H9 (cell line): Measurements from ENCODE around the gene BTG4. TPM values are rescaled to one million over a fixed set of nuclear protein-coding genes. Genes with fewer than 3 reads are reported as not detected.

Source experiments
- DNase-seq: peaks from one replicate; pipeline ENCODE4 v3.0.0-alpha.2; 2017
- H2AFZ ChIP-seq: one replicate; pipeline ENCODE4 v1.6.1; 2013; ENCODE audit warnings: mild to moderate bottlenecking, low read length, control low read depth, moderate library complexity
- H2AK5ac ChIP-seq: 2 replicates; pipeline ENCODE4 v1.6.1; 2013; ENCODE audit warnings: low read length, control low read depth, mixed read lengths; ENCODE audit not compliant: insufficient read length
- H2BK120ac ChIP-seq: one replicate; pipeline ENCODE4 v1.6.1; 2013; ENCODE audit warnings: low read depth, mild to moderate bottlenecking, low read length, control low read depth, inconsistent platforms; ENCODE audit not compliant: poor library complexity, severe bottlenecking
- H2BK12ac ChIP-seq: 2 replicates; pipeline ENCODE4 v1.6.1; 2013; ENCODE audit warnings: low read length, control low read depth, mixed read lengths, low read depth; ENCODE audit not compliant: insufficient read length
- H2BK15ac ChIP-seq: 2 replicates; pipeline ENCODE4 v1.6.1; 2013; ENCODE audit warnings: low read depth, low read length, control low read depth
- H2BK20ac ChIP-seq: one replicate; pipeline ENCODE4 v1.6.1; 2013; ENCODE audit warnings: low read depth, mild to moderate bottlenecking, low read length, control low read depth, inconsistent platforms; ENCODE audit not compliant: poor library complexity, severe bottlenecking
- H2BK5ac ChIP-seq: 2 replicates; pipeline ENCODE4 v1.6.1; 2013; ENCODE audit warnings: low read length, control low read depth, mixed read lengths; ENCODE audit not compliant: insufficient read length
- H3K14ac ChIP-seq: 2 replicates; pipeline ENCODE4 v1.6.1; 2013; ENCODE audit warnings: low read length, control low read depth; ENCODE audit not compliant: insufficient read depth
- H3K18ac ChIP-seq: 2 replicates; pipeline ENCODE4 v1.6.1; 2013; ENCODE audit warnings: low read depth, mild to moderate bottlenecking, mixed read lengths, low read length, control low read depth; ENCODE audit not compliant: insufficient read length
- H3K23ac ChIP-seq: 2 replicates; pipeline ENCODE4 v1.6.1; 2013; ENCODE audit warnings: low read length, control low read depth, mixed read lengths, low read depth; ENCODE audit not compliant: insufficient read length
- H3K23me2 ChIP-seq: 2 replicates; pipeline ENCODE4 v1.6.1; 2013; ENCODE audit warnings: low read depth, mild to moderate bottlenecking, mixed read lengths, low read length, control low read depth; ENCODE audit not compliant: insufficient read length, poor library complexity, severe bottlenecking
- H3K27ac ChIP-seq: 2 replicates; pipeline ENCODE4 v1.5.1; 2013; ENCODE audit warnings: low read length, control low read depth, mixed read lengths, low read depth; ENCODE audit not compliant: insufficient read length
- H3K27me3 ChIP-seq: 2 replicates; pipeline ENCODE4 v1.6.1; 2013; ENCODE audit warnings: low read length, control low read depth, inconsistent platforms; ENCODE audit not compliant: insufficient read depth
- H3K4ac ChIP-seq: 2 replicates; pipeline ENCODE4 v1.6.1; 2013; ENCODE audit warnings: low read depth, mild to moderate bottlenecking, control low read depth, inconsistent platforms, low read length, moderate library complexity
- H3K4me1 ChIP-seq: 2 replicates; pipeline ENCODE4 v1.6.1; 2013; ENCODE audit warnings: low read length, control low read depth, inconsistent platforms; ENCODE audit not compliant: insufficient read depth
- H3K4me2 ChIP-seq: 2 replicates; pipeline ENCODE4 v1.6.1; 2013; ENCODE audit warnings: low read length, control low read depth, mixed read lengths; ENCODE audit not compliant: insufficient read length, insufficient read depth
- H3K56ac ChIP-seq: 2 replicates; pipeline ENCODE4 v1.6.1; 2013; ENCODE audit warnings: low read depth, mild to moderate bottlenecking, mixed read lengths, low read length, control low read depth; ENCODE audit not compliant: insufficient read length
- H3K79me1 ChIP-seq: 2 replicates; pipeline ENCODE4 v1.6.1; 2013; ENCODE audit warnings: low read depth, mild to moderate bottlenecking, moderate library complexity, low read length, control low read depth, inconsistent platforms; ENCODE audit not compliant: insufficient read depth, poor library complexity, severe bottlenecking
- H3K79me2 ChIP-seq: 2 replicates; pipeline ENCODE4 v1.6.1; 2013; ENCODE audit warnings: low read length, control low read depth, inconsistent platforms; ENCODE audit not compliant: insufficient read depth
- H3K9ac ChIP-seq: 2 replicates; pipeline ENCODE4 v1.6.1; 2013; ENCODE audit warnings: low read length, control low read depth, mixed read lengths; ENCODE audit not compliant: insufficient read length; ENCODE audit errors: extremely low read depth
- H3K9me3 ChIP-seq: one replicate; pipeline ENCODE4 v1.6.1; 2013; ENCODE audit warnings: low read depth, low read length, inconsistent platforms; ENCODE audit not compliant: control insufficient read depth
- H3T11ph ChIP-seq: one replicate; pipeline ENCODE4 v1.6.1; 2013; ENCODE audit warnings: mild to moderate bottlenecking, low read length, control low read depth, inconsistent platforms
- H4K20me1 ChIP-seq: one replicate; pipeline ENCODE4 v1.6.1; 2013; ENCODE audit not compliant: control insufficient read depth, insufficient read length, insufficient read depth
- H4K5ac ChIP-seq: 2 replicates; pipeline ENCODE4 v1.6.1; 2013; ENCODE audit warnings: low read depth, mild to moderate bottlenecking, mixed read lengths, low read length, control low read depth; ENCODE audit not compliant: insufficient read length
- H4K8ac ChIP-seq: replicated peaks from 2 replicates; pipeline ENCODE4 v1.6.1; 2013; ENCODE audit warnings: low read length, control low read depth, mixed read lengths, low read depth; ENCODE audit not compliant: insufficient read length
- H4K91ac ChIP-seq: 2 replicates; pipeline ENCODE4 v1.6.1; 2013; ENCODE audit warnings: low read depth, mild to moderate bottlenecking, moderate library complexity, mixed read lengths, low read length, control low read depth; ENCODE audit not compliant: insufficient read length
- H3K27ac Mint-ChIP-seq, 3 experiments: 2 replicates in 2 of 3; 3 replicates in 1 of 3; pipeline ENCODE4 v1.8.0; 2020 to 2021; ENCODE audit warnings: mixed read lengths in 3 of 3, mild to moderate bottlenecking in 1 of 3, moderate library complexity in 1 of 3
- H3K27me3 Mint-ChIP-seq: 2 replicates; pipeline ENCODE4 v1.8.0; 2021; ENCODE audit warnings: low read depth, mild to moderate bottlenecking, moderate library complexity, mixed read lengths
- H3K36me3 Mint-ChIP-seq, 3 experiments: 2 replicates in 2 of 3; 3 replicates in 1 of 3; pipeline ENCODE4 v1.8.0; 2020 to 2021; ENCODE audit warnings: low read depth in 3 of 3, mixed read lengths in 3 of 3; ENCODE audit not compliant: insufficient read depth in 1 of 3
- H3K4me1 Mint-ChIP-seq, 2 experiments: 2 replicates each; pipeline ENCODE4 v1.8.0; 2020; ENCODE audit warnings: mixed read lengths in 2 of 2
- H3K4me3 Mint-ChIP-seq, 2 experiments: 2 replicates in 1 of 2; 3 replicates in 1 of 2; pipeline ENCODE4 v1.8.0; 2020 to 2021; ENCODE audit warnings: mild to moderate bottlenecking in 2 of 2, mixed read lengths in 2 of 2, moderate library complexity in 1 of 2
- H3K9me3 Mint-ChIP-seq, 2 experiments: 2 replicates in 1 of 2; 3 replicates in 1 of 2; pipeline ENCODE4 v1.8.0; 2020; ENCODE audit warnings: mild to moderate bottlenecking in 2 of 2, mixed read lengths in 2 of 2, moderate library complexity in 1 of 2
- WGBS: extraction: QIAGEN DNeasy Blood & Tissue Kit; methylation state at CpG from one replicate; pipeline ENCODE4 v1.1.7; 2013; ENCODE audit warnings: missing lambda C conversion rate, low lambda C conversion rate, mixed read lengths; ENCODE audit not compliant: insufficient read length; ENCODE audit errors: extremely low coverage; 5-methylcytosine and 5-hydroxymethylcytosine counted together
- total RNA-seq: library from RNA; stranded (reverse); gene quantifications from 2 replicates; pipeline ENCODE4 v1.2.1, GENCODE V29; 2021
- TF ChIP-seq, protein P1 (sequence below): fragments of 200-600 bp; sonication (generic); conservative IDR thresholded peaks from 3 replicates; pipeline ENCODE4 v1.8.0; 2021; ENCODE audit warnings: antibody characterized with exemption, mild to moderate bottlenecking

The BTG4 gene
- total RNA-seq, 1 experiment from 2014 or later = not detected

DNA sequence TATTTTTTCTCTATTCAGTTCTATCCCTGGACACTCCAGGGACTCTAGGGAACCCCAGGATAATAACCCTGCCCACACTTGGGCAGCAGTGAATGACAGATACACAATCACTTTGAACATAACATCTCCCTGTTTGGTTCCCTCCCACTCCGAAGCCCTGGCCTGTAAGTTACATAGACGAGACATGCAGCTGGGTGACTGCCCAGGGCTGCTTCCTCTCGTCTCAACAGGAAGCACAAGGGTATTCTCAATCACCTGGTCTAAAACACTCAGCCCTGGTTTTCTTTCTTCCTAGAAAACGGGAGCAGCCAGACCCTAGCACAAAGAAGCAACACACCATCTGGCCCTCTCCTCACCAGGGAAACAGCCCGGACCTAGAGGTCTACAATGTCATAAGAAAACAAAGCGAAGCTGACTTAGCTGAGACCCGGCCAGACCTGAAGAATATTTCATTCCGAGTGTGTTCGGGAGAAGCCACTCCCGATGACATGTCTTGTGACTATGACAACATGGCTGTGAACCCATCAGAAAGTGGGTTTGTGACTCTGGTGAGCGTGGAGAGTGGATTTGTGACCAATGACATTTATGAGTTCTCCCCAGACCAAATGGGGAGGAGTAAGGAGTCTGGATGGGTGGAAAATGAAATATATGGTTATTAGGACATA, 47.7 kb upstream of the BTG4 start:
- no peaks in the 10 kb centered on the region for H3K79me1 ChIP-seq
- peaks cover 6% of the 10 kb centered on the region; the same call in 1 of the 2 replicates for H3K4me1 ChIP-seq
- no peak overlapping the region for H2BK15ac ChIP-seq
- no peak overlapping the region for H3K4ac ChIP-seq
- no peak overlapping the region for H3K18ac ChIP-seq
- Mint-ChIP-seq H3K9me3 (peaks cover 13 to 17% of the 10 kb centered on the region in 2 experiments), H3K27ac (no peak overlapping the region), H3K4me3 (no peak overlapping the region), H3K36me3 (peaks cover 10 to 27% (median 16%) of the 10 kb centered on the region in 3 experiments), H3K27me3 (no peaks in the 10 kb centered on the region), H3K4me1 (peaks cover 28 to 35% of the 10 kb centered on the region in 2 experiments)
- no peak overlapping the region for H3K9ac ChIP-seq
- H3K27ac ChIP-seq = no peak overlapping the region
- H2BK5ac ChIP-seq = no peak overlapping the region
- DNase-seq = no peak
- H3K14ac ChIP-seq = no peak overlapping the region
- H2AK5ac ChIP-seq = no peak overlapping the region
- no CpG with 5 or more reads among the region's 11 CpGs for WGBS
- no peak overlapping the region for H2AFZ ChIP-seq
- no peak overlapping the region for H4K91ac ChIP-seq
- no peak overlapping the region for H3T11ph ChIP-seq
- TF ChIP-seq, protein P1, sequence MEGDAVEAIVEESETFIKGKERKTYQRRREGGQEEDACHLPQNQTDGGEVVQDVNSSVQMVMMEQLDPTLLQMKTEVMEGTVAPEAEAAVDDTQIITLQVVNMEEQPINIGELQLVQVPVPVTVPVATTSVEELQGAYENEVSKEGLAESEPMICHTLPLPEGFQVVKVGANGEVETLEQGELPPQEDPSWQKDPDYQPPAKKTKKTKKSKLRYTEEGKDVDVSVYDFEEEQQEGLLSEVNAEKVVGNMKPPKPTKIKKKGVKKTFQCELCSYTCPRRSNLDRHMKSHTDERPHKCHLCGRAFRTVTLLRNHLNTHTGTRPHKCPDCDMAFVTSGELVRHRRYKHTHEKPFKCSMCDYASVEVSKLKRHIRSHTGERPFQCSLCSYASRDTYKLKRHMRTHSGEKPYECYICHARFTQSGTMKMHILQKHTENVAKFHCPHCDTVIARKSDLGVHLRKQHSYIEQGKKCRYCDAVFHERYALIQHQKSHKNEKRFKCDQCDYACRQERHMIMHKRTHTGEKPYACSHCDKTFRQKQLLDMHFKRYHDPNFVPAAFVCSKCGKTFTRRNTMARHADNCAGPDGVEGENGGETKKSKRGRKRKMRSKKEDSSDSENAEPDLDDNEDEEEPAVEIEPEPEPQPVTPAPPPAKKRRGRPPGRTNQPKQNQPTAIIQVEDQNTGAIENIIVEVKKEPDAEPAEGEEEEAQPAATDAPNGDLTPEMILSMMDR = no peak
- H2BK12ac ChIP-seq = no peak overlapping the region
- H3K56ac ChIP-seq = no peak overlapping the region
- H4K8ac ChIP-seq = no peak overlapping the region
- no peak overlapping the region for H4K5ac ChIP-seq
- H2BK120ac ChIP-seq = no peak overlapping the region
- no peak overlapping the region for H3K23ac ChIP-seq
- no peaks in the 10 kb centered on the region for H4K20me1 ChIP-seq
- no peaks in the 10 kb centered on the region for H3K27me3 ChIP-seq
- peaks cover 7% of the 10 kb centered on the region for H3K9me3 ChIP-seq
- H3K4me2 ChIP-seq = no peak overlapping the region
- H3K79me2 ChIP-seq = no peaks in the 10 kb centered on the region
- H3K23me2 ChIP-seq = no peaks in the 10 kb centered on the region
- no peak overlapping the region for H2BK20ac ChIP-seq
